Heart right ventricle (tissue), 16 donors: ENCODE data around the gene NOX4. TPM values are rescaled to one million over a fixed set of nuclear protein-coding genes. Genes with fewer than 3 reads are reported as not detected.
"Not testable (repeated sequence)": the region's sequence is repeated elsewhere in the genome, so short reads cannot be mapped to it uniquely, and the experiment has no call there.

Experiments
- ATAC-seq, 8 donors: fragments of 200-7000 bp; cut with Tn5 transposase; one replicate each; pipeline ENCODE4 v1.9.1; 2020; ENCODE audit warnings: mild to moderate bottlenecking in 8 of 8, moderate library complexity in 8 of 8, moderate number of reproducible peaks in 1 of 8
- DNase-seq, 2 donors: peaks; one replicate each; pipeline ENCODE4 v3.0.0-alpha.2; 2020
- H3K27ac ChIP-seq, 10 donors: fragments of 200-600 bp; sonication (generic) in 2 of 10; one replicate each; pipeline versions ENCODE4 v1.5.0 to v1.8.0; 2020 to 2022; ENCODE audit warnings: mild to moderate bottlenecking in 3 of 10
- H3K27me3 ChIP-seq, 7 donors: fragments of 200-600 bp; one replicate each; pipeline ENCODE4 v1.8.0; 2021 to 2022; ENCODE audit warnings: mild to moderate bottlenecking in 2 of 7
- H3K36me3 ChIP-seq, 9 donors: fragments of 200-600 bp; sonication (generic) in 1 of 9; one replicate each; pipeline versions ENCODE4 v1.5.0 to v1.8.0; 2020 to 2022; ENCODE audit warnings: mild to moderate bottlenecking in 2 of 9
- H3K4me1 ChIP-seq, 9 donors: fragments of 200-600 bp; sonication (generic) in 1 of 9; one replicate each; pipeline versions ENCODE4 v1.5.0 to v1.8.0; 2020 to 2022; ENCODE audit warnings: mild to moderate bottlenecking in 4 of 9
- H3K4me3 ChIP-seq, 10 donors: fragments of 200-600 bp; sonication (generic) in 2 of 10; one replicate each; pipeline versions ENCODE4 v1.5.0 to v1.8.0; 2020 to 2022; ENCODE audit warnings: mild to moderate bottlenecking in 7 of 10, moderate library complexity in 2 of 10
- H3K9me3 ChIP-seq, 11 donors: fragments of 200-600 bp in 10 of 11; sonication (generic) in 2 of 11; one replicate each; pipeline versions ENCODE4 v1.5.0 to v1.8.0; 2013 to 2022; ENCODE audit warnings: mild to moderate bottlenecking in 2 of 11, control low read depth in 1 of 11, moderate library complexity in 1 of 11
- CTCF ChIP-seq, 9 donors: fragments of 200-600 bp; sonication (generic) in 2 of 9; IDR thresholded peaks; one replicate each; pipeline versions ENCODE4 v1.5.0 to v1.8.0; 2021 to 2022; ENCODE audit warnings: antibody characterized with exemption in 9 of 9, mild to moderate bottlenecking in 5 of 9, moderate library complexity in 1 of 9
- WGBS, 2 donors: extraction: QIAGEN DNeasy Blood & Tissue Kit; methylation state at CpG; one replicate each; pipeline ENCODE4 v1.1.7; 2013; ENCODE audit warnings: inconsistent platforms in 1 of 2; 5-methylcytosine and 5-hydroxymethylcytosine counted together
- intact Hi-C, 10 donors: fragments of 100-400 bp; cut with DNase I; formaldehyde crosslinking; loops; one replicate each; pipeline versions ENCODE4 v1.11.1 to v1.14.2; 2022
- polyA plus RNA-seq, 2 donors: library from polyadenylated mRNA; stranded (reverse); fragments of 200-250 nt; gene quantifications; one replicate each; pipeline ENCODE4 v1.2.3, GENCODE V29; 2013
- total RNA-seq, 10 donors: library from RNA; stranded (reverse); fragmentation: NEBNext Ultra II Directional in 3 of 10; extraction: Animal tissue kit (Norgen Biotek cat#: 25700) in 3 of 10; gene quantifications; one replicate each; pipeline versions ENCODE4 v1.2.1 to v1.2.4, GENCODE V29; 2021 to 2023
- donor health status: Arrhythmogenic right ventricular cardiomyopathy.
- donor health status: ischemic (EF 13 %, LVEDD 7.1; RV severe dilation, severe dysfunction).
- donor health status: healthy with polysubstance abuse.
- donor health status: DM: no; HTN: yes; CAD: no.
- donor health status: DM: no; HTN: no; CAD: no.
- donor health status: ischemic (EF 25% LVEDD 6.9; RV normal size, moderate dysfunction).
- donor health status: ischemic (EF 25% LVEDD 5.7; RV mildly dilated, moderate dysfunction).
- donor health status: healthy.
- donor health status: DM: yes; HTN: yes; CAD: no.
- donor health status: Ischemic cardiomyopathy.
- donor health status: ischemic (EF 35%, LVEDD 5.7; RV mildly dilated, moderate dysfunction).
- donor health status: nonischemic (EF 11% LVEDD 7.7; RV severe dilation, severe dysfunction).
- donor health status: DM: yes; HTN: yes; CAD: no.
- donor health status: PGD.
- donor health status: ischemic (EF 29% LVEDD 5.4; RV normal size, mild dysfunction).
- donor health status: nonischemic (EF 23%, LVEDD 6.1; RV moderate dilation, normal function).

The NOX4 gene
- total and polyA plus RNA-seq, 12 donors: 1.5 to 6.7 (median 2.5) TPM

GRCh38 chr11:89381094-89381493, 110.1 kb downstream of the NOX4 start:
- no peak for TF ChIP-seq CTCF (IDR thresholded peaks at IDR 0.05)
- intact Hi-C loops: no loop called here
- H3K9me3 ChIP-seq: peaks cover 0 to 14% (median 0%) of the 10 kb centered on the region in 11 donors
- DNase-seq (no peak), ATAC-seq (peak in 4 of 8 donors; percentile 79 to 85 (median 80))
- no peak overlapping the region for H3K4me3 ChIP-seq
- no peaks in the 10 kb centered on the region for H3K27me3 ChIP-seq
- peaks cover 0 to 30% (median 5%) of the 10 kb centered on the region in 9 donors for H3K4me1 ChIP-seq
- WGBS, 2 donors: 55 to 79% methylated on average over 3 of the region's 3 CpGs
- H3K36me3 ChIP-seq: no peaks in the 10 kb centered on the region
- peak overlapping the region in 6 of 10 donors; percentile 17 to 74 (median 70) for H3K27ac ChIP-seq

DNA sequence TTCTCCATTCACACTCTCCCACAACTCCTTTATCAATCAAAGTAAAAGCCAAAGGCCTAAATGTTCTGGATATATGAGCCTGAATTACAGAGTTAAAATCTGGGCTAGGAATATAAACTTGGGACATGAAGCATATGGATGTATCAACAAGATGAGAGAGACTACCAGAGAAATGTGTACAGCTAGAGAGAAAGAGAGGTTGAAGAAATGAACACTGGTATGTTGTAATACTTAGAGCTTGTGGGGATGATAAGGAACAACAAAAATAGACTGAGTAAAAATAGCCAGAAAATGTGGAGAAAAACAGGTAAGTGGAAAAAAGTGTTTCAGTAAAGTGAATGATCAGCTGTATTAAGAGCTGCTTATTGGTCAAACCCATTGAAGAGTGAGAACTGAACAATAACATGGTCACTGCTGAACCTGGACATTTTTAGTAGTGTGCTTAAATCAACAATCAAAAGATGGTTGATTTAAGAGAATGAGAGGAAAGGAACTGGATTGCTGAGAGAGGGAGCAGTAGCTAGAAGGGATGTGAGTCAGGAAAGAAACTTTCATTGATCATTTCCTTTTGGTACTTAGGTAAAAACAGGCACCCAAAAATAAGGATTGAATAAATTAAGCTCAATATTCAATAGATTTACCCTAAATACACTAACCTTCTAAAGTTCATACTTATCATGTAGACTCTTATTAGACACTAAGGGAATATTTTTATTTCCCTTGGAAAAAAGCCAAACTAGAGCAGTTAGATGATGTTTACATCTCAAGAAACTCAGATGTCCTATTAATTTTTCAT, 111.0 kb downstream of the NOX4 start:
- peak in 2 of 8 donors; percentile 22 to 28 for ATAC-seq
- H3K27me3 ChIP-seq, intact Hi-C loops, DNase-seq, H3K36me3 ChIP-seq, H3K4me3 ChIP-seq: not testable (repeated sequence)
- H3K9me3 ChIP-seq: peaks cover 0 to 10% (median 0%) of the 10 kb centered on the region in 11 donors
- peak overlapping the region in 6 of 10 donors; percentile 12 to 70 (median 40) for H3K27ac ChIP-seq
- H3K4me1 ChIP-seq: peaks cover 0 to 30% (median 5%) of the 10 kb centered on the region in 9 donors

DNA sequence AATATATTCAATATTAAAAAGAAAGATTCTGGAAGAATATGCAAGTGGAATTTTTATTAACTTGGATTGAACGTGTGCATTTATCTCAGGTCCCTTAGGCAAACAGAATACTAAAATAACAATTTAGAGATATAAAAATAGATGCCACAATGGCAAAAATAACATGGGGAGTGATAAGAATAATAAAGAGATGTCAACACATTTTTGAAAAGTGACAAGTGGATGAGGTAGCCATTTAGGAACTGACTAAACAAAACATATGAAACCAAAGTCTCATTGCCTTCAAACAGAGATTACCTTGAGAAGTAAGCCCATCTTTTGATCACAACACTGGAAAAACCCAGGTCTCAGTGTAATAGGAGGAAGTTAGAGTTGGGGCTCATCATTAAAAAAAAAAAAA, 112.2 kb downstream of the NOX4 start:
- H3K4me3 ChIP-seq, intact Hi-C loops, ATAC-seq, H3K9me3 ChIP-seq, DNase-seq, H3K27me3 ChIP-seq, H3K36me3 ChIP-seq: not testable (repeated sequence)
- WGBS, 2 donors: 37 to 43% methylated on average over 1 of the region's 1 CpG
- H3K27ac ChIP-seq: peak overlapping the region in 2 of 10 donors; percentile 12 to 69
- peaks cover 0 to 30% (median 5%) of the 10 kb centered on the region in 9 donors for H3K4me1 ChIP-seq

- intact Hi-C loops, H3K36me3 ChIP-seq, ATAC-seq, H3K9me3 ChIP-seq, H3K4me1 ChIP-seq, H3K27me3 ChIP-seq, H3K27ac ChIP-seq, H3K4me3 ChIP-seq, DNase-seq: not testable (repeated sequence)
- 79 to 82% methylated on average over 2 of the region's 2 CpGs for WGBS, 2 donors
These were observed 121.8 kb downstream of the NOX4 start for GRCh38 chr11:89369356-89369755.

DNA sequence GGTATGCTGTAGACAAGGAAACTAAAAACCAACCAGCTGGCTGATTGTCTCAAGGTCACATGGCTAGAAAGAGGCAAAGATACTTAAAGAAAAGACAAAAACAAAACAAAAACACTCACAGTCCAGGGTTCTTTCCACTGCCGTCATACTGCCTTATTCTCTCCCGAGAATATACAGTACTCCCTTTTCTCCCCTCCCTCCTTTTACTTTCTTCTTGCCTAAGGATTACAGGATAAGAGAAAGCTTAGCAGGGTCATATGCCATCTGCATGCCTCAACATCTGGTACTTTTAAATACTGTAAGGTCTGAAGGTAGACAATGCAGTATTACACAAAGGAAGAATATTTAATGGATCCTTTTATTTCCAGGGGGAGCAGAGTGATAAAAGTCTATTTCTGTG, 126.3 kb downstream of the NOX4 start:
- H3K4me1 ChIP-seq, intact Hi-C loops, H3K27me3 ChIP-seq, H3K4me3 ChIP-seq, ATAC-seq, H3K9me3 ChIP-seq, H3K36me3 ChIP-seq, DNase-seq, H3K27ac ChIP-seq: not testable (repeated sequence)
- WGBS, 2 donors: 63 to 68% methylated on average over 2 of the region's 2 CpGs

GRCh38 chr11:89361734-89362133, 129.4 kb downstream of the NOX4 start:
- ATAC-seq (peak in 1 of 8 donors; percentile 60), DNase-seq (no peak)
- TF ChIP-seq CTCF (IDR thresholded peaks at IDR 0.05): no peak
- Histone ChIP-seq H3K4me3 (no peak overlapping the region), H3K9me3 (no peaks in the 10 kb centered on the region), H3K36me3 (no peaks in the 10 kb centered on the region), H3K27ac (no peak overlapping the region), H3K27me3 (no peaks in the 10 kb centered on the region), H3K4me1 (no peaks in the 10 kb centered on the region)
- intact Hi-C loops: no loop called here
- WGBS, 2 donors: 51 to 77% methylated on average over 2 of the region's 2 CpGs

- intact Hi-C loops, H3K36me3 ChIP-seq, H3K27me3 ChIP-seq, H3K9me3 ChIP-seq, ATAC-seq, H3K27ac ChIP-seq, DNase-seq, H3K4me3 ChIP-seq, H3K4me1 ChIP-seq: not testable (repeated sequence)
These were observed 132.0 kb downstream of the NOX4 start for GRCh38 chr11:89359208-89359607.
